ENCODE measurements around the gene CLIC3.

CLIC3 gene

GRCh38 chr9:136974817-136975535 lies 21.4 kb downstream of the CLIC3 start:
- no peak for TF ChIP-seq TOX (CRISPR knock-in tag; IDR thresholded peaks at IDR 0.05; ENCODE audit: borderline replicate concordance)
- no peak for TF ChIP-seq RARB (CRISPR knock-in tag; IDR thresholded peaks at IDR 0.05)
- no peak for TF ChIP-seq ZC3H10 (CRISPR knock-in tag; IDR thresholded peaks at IDR 0.05)
- no peak for TF ChIP-seq PPARA (CRISPR knock-in tag; IDR thresholded peaks at IDR 0.05; ENCODE audit: borderline replicate concordance)
- TF ChIP-seq ZNF8 (CRISPR knock-in tag; IDR thresholded peaks at IDR 0.05): no peak
- TF ChIP-seq, protein P1, sequence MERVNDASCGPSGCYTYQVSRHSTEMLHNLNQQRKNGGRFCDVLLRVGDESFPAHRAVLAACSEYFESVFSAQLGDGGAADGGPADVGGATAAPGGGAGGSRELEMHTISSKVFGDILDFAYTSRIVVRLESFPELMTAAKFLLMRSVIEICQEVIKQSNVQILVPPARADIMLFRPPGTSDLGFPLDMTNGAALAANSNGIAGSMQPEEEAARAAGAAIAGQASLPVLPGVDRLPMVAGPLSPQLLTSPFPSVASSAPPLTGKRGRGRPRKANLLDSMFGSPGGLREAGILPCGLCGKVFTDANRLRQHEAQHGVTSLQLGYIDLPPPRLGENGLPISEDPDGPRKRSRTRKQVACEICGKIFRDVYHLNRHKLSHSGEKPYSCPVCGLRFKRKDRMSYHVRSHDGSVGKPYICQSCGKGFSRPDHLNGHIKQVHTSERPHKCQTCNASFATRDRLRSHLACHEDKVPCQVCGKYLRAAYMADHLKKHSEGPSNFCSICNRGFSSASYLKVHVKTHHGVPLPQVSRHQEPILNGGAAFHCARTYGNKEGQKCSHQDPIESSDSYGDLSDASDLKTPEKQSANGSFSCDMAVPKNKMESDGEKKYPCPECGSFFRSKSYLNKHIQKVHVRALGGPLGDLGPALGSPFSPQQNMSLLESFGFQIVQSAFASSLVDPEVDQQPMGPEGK (CRISPR knock-in tag; IDR thresholded peaks at IDR 0.05; ENCODE audit: borderline replicate concordance): no peak
- TF ChIP-seq ZFP3 (CRISPR knock-in tag; IDR thresholded peaks at IDR 0.05): no peak
- no peak for TF ChIP-seq ZNF565 (CRISPR knock-in tag; conservative IDR thresholded peaks at IDR 0.05; ENCODE audit: low read depth)
- no peak for TF ChIP-seq ESRRG (CRISPR knock-in tag; IDR thresholded peaks at IDR 0.05)
- no peak for TF ChIP-seq BACH2 (CRISPR knock-in tag; IDR thresholded peaks at IDR 0.05; ENCODE audit: borderline replicate concordance)
- TF ChIP-seq ZNF70 (CRISPR knock-in tag; IDR thresholded peaks at IDR 0.05): no peak
- TF ChIP-seq TCF4 (CRISPR knock-in tag; IDR thresholded peaks at IDR 0.05; ENCODE audit: borderline replicate concordance): no peak
- TF ChIP-seq GLIS3 (CRISPR knock-in tag; IDR thresholded peaks at IDR 0.05): no peak
- no peak for TF ChIP-seq CSDC2 (CRISPR knock-in tag; IDR thresholded peaks at IDR 0.05)
- TF ChIP-seq OSR1 (CRISPR knock-in tag; IDR thresholded peaks at IDR 0.05): no peak
- ATAC-seq: no peak

GRCh38 chr9:136973618-136974617 lies 22.4 kb downstream of the CLIC3 start:
- ATAC-seq: no peak
- TF ChIP-seq TOX (CRISPR knock-in tag; IDR thresholded peaks at IDR 0.05; ENCODE audit: borderline replicate concordance) (no peak), ISL1 (CRISPR knock-in tag; IDR thresholded peaks at IDR 0.05) (no peak), ZC3H10 (CRISPR knock-in tag; IDR thresholded peaks at IDR 0.05) (no peak), BACH2 (CRISPR knock-in tag; IDR thresholded peaks at IDR 0.05; ENCODE audit: borderline replicate concordance) (no peak), ARNTL (CRISPR knock-in tag; IDR thresholded peaks at IDR 0.05; ENCODE audit: borderline replicate concordance, low read depth) (no peak), ZNF8 (CRISPR knock-in tag; IDR thresholded peaks at IDR 0.05) (no peak), RARB (CRISPR knock-in tag; IDR thresholded peaks at IDR 0.05) (no peak), TCF4 (CRISPR knock-in tag; IDR thresholded peaks at IDR 0.05; ENCODE audit: borderline replicate concordance) (no peak)

DNA sequence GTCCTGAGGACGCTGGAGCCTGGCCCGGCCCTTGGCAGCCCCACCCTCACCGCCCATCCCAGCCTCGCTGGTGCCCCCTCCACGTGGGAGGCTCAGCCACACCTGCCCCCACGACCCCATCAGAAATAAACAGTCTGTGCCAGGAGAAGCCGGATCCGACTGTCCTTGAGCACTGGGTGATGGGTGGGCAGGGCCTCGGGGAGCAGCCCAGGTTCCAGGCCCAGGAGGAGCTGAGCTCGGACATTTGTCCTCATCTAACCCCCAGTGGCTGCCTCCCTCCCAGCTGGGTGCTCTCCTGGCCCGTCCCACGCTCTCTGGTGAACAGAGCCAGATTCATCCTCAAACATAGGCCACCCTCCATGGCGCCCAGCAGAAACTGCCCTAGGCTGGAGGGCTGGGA lies 23.6 kb downstream of the CLIC3 start:
- no peak for ATAC-seq
- TF ChIP-seq ZC3H10 (CRISPR knock-in tag; IDR thresholded peaks at IDR 0.05): no peak
- no peak for TF ChIP-seq ZNF8 (CRISPR knock-in tag; IDR thresholded peaks at IDR 0.05)
- TF ChIP-seq CSDC2 (CRISPR knock-in tag; IDR thresholded peaks at IDR 0.05): no peak
- no peak for TF ChIP-seq ZNF565 (CRISPR knock-in tag; conservative IDR thresholded peaks at IDR 0.05; ENCODE audit: low read depth)
- no peak for TF ChIP-seq ZFP3 (CRISPR knock-in tag; IDR thresholded peaks at IDR 0.05)
- TF ChIP-seq, protein P1 (CRISPR knock-in tag; IDR thresholded peaks at IDR 0.05; ENCODE audit: borderline replicate concordance): no peak
- TF ChIP-seq TSHZ2 (CRISPR knock-in tag; IDR thresholded peaks at IDR 0.05): no peak
- TF ChIP-seq ARNTL (CRISPR knock-in tag; IDR thresholded peaks at IDR 0.05; ENCODE audit: borderline replicate concordance, low read depth): no peak
- no peak for TF ChIP-seq SNAI2 (CRISPR knock-in tag; IDR thresholded peaks at IDR 0.05)
- TF ChIP-seq, protein P2, sequence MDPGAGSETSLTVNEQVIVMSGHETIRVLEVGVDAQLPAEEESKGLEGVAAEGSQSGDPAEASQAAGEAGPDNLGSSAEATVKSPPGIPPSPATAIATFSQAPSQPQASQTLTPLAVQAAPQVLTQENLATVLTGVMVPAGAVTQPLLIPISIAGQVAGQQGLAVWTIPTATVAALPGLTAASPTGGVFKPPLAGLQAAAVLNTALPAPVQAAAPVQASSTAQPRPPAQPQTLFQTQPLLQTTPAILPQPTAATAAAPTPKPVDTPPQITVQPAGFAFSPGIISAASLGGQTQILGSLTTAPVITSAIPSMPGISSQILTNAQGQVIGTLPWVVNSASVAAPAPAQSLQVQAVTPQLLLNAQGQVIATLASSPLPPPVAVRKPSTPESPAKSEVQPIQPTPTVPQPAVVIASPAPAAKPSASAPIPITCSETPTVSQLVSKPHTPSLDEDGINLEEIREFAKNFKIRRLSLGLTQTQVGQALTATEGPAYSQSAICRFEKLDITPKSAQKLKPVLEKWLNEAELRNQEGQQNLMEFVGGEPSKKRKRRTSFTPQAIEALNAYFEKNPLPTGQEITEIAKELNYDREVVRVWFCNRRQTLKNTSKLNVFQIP (CRISPR knock-in tag; IDR thresholded peaks at IDR 0.05; ENCODE audit: borderline replicate concordance, low read depth): no peak
- no peak for TF ChIP-seq TCF4 (CRISPR knock-in tag; IDR thresholded peaks at IDR 0.05; ENCODE audit: borderline replicate concordance)
- TF ChIP-seq PPARA (CRISPR knock-in tag; IDR thresholded peaks at IDR 0.05; ENCODE audit: borderline replicate concordance): no peak
- no peak for TF ChIP-seq ZFP30 (CRISPR knock-in tag; IDR thresholded peaks at IDR 0.05)
- TF ChIP-seq ESRRG (CRISPR knock-in tag; IDR thresholded peaks at IDR 0.05): no peak
- TF ChIP-seq ISL1 (CRISPR knock-in tag; IDR thresholded peaks at IDR 0.05): no peak
- TF ChIP-seq, protein P3, sequence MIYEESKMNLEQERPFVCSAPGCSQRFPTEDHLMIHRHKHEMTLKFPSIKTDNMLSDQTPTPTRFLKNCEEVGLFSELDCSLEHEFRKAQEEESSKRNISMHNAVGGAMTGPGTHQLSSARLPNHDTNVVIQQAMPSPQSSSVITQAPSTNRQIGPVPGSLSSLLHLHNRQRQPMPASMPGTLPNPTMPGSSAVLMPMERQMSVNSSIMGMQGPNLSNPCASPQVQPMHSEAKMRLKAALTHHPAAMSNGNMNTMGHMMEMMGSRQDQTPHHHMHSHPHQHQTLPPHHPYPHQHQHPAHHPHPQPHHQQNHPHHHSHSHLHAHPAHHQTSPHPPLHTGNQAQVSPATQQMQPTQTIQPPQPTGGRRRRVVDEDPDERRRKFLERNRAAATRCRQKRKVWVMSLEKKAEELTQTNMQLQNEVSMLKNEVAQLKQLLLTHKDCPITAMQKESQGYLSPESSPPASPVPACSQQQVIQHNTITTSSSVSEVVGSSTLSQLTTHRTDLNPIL (CRISPR knock-in tag; IDR thresholded peaks at IDR 0.05; ENCODE audit: low read depth): no peak
- no peak for TF ChIP-seq OSR1 (CRISPR knock-in tag; IDR thresholded peaks at IDR 0.05)
- no peak for TF ChIP-seq RARB (CRISPR knock-in tag; IDR thresholded peaks at IDR 0.05)
- TF ChIP-seq BACH2 (CRISPR knock-in tag; IDR thresholded peaks at IDR 0.05; ENCODE audit: borderline replicate concordance): no peak
